NB4 (cell line): Measurements from ENCODE around the gene TPRG1.

Experiments used
- DNase-seq: peaks from one replicate; pipeline ENCODE4 v3.0.0; 2010; ENCODE audit warnings: low read depth
- H3K4me3 ChIP-seq: one replicate; pipeline ENCODE4 v1.5.1; 2011; ENCODE audit warnings: mild to moderate bottlenecking, low read depth, low read length, moderate library complexity
- MYC ChIP-seq: IDR thresholded peaks from 2 replicates; pipeline ENCODE4 v1.6.1; 2011; ENCODE audit warnings: low read depth, low read length
- POLR2A ChIP-seq: IDR thresholded peaks from 2 replicates; pipeline ENCODE4 v1.6.1; 2011; ENCODE audit warnings: mild to moderate bottlenecking; ENCODE audit not compliant: insufficient read length; ENCODE audit errors: extremely low read depth
- TF ChIP-seq, protein P1 (sequence below): IDR thresholded peaks from one replicate; pipeline ENCODE4 v1.5.1; 2012; ENCODE audit warnings: low read depth, low read length
- TF ChIP-seq, protein P2 (sequence below): IDR thresholded peaks from 2 replicates; pipeline ENCODE4 v1.6.1; 2011; ENCODE audit warnings: low read depth, low read length

Gene TPRG1

DNA sequence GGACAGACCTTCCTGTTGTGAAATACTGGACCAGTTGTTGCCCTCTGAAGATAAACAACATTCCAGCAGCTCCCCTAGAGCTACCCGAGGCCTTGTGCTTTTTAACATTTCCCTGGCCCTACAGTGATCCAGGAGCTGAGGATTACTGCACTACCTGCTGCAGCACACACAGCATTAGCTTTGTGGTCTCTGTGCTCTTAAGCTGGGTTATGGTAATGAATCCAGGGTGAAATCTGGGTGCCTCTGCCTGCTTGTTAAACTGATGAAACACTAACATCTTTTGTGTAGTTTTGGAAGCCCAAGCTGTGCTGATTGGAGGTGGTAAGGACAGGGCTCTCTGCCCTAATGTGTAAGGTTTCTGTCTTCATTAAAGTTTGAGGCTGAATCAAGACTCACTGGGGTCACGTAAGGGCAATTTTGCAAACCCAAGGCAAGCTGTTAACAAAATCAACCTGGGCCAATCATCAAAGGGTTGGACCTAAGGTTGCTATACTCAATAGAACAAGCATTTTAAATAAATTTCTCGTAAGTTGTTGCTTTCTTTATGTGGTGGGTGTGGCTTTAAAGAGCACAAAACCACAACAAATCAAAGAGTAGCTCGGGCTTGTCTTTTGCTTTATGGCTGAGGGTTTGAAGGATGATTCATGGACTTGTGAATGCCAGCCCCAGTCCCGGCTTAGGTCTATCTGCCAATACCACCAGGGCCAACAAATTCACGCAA is 183.9 kb downstream of the TPRG1 start:
- TF ChIP-seq, protein P1, sequence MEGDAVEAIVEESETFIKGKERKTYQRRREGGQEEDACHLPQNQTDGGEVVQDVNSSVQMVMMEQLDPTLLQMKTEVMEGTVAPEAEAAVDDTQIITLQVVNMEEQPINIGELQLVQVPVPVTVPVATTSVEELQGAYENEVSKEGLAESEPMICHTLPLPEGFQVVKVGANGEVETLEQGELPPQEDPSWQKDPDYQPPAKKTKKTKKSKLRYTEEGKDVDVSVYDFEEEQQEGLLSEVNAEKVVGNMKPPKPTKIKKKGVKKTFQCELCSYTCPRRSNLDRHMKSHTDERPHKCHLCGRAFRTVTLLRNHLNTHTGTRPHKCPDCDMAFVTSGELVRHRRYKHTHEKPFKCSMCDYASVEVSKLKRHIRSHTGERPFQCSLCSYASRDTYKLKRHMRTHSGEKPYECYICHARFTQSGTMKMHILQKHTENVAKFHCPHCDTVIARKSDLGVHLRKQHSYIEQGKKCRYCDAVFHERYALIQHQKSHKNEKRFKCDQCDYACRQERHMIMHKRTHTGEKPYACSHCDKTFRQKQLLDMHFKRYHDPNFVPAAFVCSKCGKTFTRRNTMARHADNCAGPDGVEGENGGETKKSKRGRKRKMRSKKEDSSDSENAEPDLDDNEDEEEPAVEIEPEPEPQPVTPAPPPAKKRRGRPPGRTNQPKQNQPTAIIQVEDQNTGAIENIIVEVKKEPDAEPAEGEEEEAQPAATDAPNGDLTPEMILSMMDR, result no peak
- TF ChIP-seq POLR2A, result no peak
- TF ChIP-seq MYC, result no peak
- TF ChIP-seq, protein P2, sequence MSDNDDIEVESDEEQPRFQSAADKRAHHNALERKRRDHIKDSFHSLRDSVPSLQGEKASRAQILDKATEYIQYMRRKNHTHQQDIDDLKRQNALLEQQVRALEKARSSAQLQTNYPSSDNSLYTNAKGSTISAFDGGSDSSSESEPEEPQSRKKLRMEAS, result no peak
- DNase-seq, result peak; percentile 57
- H3K4me3 ChIP-seq, result no peak overlapping the region

GRCh38 chr3:189360291-189360690 is 188.5 kb downstream of the TPRG1 start:
- DNase-seq, result no peak
- H3K4me3 ChIP-seq, result no peak overlapping the region
- TF ChIP-seq, protein P2, result no peak
- no peak for TF ChIP-seq MYC
- TF ChIP-seq POLR2A, result no peak
- TF ChIP-seq, protein P1, result no peak

DNA sequence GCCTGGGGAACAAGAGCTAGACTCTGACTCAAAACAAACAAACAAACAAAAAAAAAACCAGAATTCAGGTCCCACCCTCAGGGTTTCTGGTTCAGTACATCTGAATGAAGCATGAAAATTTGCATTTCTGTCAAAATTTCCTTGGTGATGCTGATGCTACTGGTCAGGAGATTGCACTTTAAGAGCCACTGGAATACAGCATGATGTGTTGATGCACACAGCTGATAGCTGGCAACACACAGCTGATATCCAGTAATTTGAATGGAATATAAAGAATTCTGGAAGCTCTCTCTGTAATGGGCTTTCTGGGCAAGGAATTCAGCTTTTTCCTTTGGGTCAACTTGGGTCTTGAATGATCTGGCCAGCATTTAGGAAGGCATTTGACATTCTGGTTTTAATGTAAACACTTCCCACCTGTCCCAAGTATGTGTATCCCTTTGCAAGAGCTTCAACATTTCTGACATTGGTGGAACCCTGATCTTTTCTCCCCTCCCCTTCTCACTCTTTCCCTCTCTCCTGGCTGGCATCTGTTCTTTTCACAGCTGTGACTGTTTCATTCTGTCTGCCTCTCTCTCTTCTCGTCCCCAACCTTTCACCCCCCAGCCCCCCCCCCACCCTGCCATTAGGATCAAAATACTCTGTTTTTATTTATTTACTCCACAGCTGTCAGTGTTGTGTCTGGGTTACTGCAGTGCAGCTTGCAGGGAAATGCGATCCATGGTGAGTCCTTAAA is 189.5 kb downstream of the TPRG1 start:
- TF ChIP-seq, protein P1, result no peak
- no peak for TF ChIP-seq POLR2A
- TF ChIP-seq MYC, result no peak
- TF ChIP-seq, protein P2, result no peak
- no peak for DNase-seq
- H3K4me3 ChIP-seq, result no peak overlapping the region

GRCh38 chr3:189363590-189364255 is 192.0 kb downstream of the TPRG1 start:
- TF ChIP-seq, protein P2, result no peak
- TF ChIP-seq MYC (no peak), POLR2A (no peak)
- TF ChIP-seq, protein P1, result no peak
- no peak for DNase-seq
- no peak overlapping the region for H3K4me3 ChIP-seq

DNA sequence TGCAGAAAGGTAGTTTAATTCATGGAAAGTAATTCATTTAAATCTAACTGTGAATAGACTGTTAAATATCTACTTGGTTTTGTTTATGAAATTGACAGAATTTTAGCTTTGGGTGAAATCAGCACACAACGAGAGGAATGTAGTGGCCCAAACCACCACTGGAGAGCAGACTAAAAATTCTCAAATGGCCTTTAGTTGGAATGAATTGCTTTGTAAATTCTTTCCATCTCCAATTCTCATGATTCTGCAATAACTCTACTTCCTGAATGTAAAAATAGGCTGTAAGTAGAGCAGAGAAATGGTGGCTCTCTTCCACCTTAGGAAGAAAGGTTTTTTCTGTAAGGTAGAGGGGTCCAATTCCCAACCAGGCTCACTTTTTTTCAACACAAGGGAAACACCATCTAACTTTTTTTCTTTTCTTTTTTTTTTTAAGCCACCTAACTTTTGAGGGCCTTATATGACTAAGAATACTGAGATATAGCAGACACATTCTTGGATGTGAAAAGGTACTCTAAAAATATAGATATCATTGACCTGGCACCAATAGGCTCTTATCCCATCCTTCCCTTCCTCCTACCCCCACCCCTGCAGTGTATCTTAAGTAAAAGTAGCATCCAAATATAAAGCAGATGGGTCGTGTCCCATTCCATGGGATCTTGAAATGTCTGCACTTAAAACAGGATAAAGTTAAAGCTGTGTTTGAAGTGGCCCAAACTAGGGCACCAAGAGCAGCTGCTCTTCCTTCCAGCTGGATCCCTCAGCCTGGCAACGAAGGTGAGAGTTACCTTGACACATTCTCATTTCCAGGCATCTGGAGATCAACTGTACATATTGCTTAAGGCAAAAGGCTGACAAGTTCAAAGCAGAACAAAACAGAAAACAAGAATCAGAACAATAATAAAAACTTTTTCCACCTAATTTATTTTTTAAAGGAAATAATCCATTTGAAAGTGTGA is 194.1 kb downstream of the TPRG1 start:
- TF ChIP-seq, protein P1, result no peak
- TF ChIP-seq, protein P2, result no peak
- no peak for TF ChIP-seq MYC
- TF ChIP-seq POLR2A, result no peak
- no peak overlapping the region for H3K4me3 ChIP-seq
- peak; percentile 7 for DNase-seq
